GM21515 (cell line): ENCODE data around the gene PRKG1.
"Not testable (repeated sequence)": the region's sequence is repeated elsewhere in the genome, so short reads cannot be mapped to it uniquely, and the experiment has no call there.

Experiments used
- ATAC-seq: cut with Tn5 transposase; IDR thresholded peaks from one replicate; pipeline ENCODE4 v1.9.1; 2021; ENCODE audit not compliant: unreplicated experiment

Gene PRKG1

DNA sequence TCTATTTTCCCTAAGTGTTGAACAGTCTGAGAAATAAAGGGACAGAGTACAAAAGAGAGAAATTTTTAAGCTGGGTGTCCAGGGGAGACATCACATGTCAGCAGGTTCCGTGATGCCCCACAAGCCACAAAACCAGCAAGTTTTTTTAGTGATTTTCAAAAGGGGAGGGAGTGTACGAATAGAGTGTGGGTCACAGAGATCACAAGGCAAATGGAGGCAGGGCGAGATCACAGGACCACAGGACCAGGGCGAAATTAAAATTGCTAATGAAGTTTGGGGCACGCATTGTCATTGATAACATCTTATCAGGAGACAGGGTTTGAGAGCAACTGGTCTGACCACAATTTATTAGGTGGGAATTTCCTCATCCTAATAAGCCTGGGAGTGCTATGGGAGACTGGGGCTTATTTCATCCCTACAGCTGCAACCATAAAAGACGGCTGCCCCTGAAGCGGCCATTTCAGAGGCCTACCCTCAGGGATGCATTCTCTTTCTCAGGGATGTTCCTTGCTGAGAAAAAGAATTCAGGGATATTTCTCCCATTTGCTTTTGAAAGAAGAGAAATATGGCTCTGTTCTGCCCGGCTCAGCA lies 193.8 kb downstream of the PRKG1 start:
- ATAC-seq = not testable (repeated sequence)

GRCh38 chr10:51269821-51270220 lies 195.5 kb downstream of the PRKG1 start:
- no peak for ATAC-seq

DNA sequence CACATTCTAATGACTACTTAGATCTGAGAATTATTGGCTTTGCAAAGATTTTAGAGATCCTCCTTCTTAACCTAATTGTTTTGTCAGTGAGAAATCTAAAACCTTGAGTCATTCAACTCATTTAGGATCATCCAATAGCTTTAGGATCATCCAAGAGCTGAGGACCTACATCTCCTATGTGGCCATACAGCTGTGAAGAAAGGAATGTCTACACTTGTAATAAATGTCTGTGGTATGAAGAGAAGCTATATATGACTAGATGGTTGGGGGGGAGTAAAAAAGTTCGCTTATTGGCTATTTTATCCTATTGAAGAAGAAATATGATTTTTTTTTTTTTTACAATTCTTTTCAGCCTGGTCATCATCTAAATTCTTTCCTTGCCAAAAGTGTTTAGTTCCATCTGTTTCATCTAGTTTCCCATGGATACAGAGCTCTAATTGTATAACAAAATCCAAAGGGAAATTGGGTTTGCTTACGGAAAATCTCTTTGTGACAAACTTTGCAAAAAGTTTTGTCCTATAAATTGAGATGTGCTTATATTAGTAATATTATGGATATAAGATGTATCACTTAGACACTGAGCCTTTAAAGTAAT lies 196.7 kb downstream of the PRKG1 start:
- ATAC-seq = no peak

DNA sequence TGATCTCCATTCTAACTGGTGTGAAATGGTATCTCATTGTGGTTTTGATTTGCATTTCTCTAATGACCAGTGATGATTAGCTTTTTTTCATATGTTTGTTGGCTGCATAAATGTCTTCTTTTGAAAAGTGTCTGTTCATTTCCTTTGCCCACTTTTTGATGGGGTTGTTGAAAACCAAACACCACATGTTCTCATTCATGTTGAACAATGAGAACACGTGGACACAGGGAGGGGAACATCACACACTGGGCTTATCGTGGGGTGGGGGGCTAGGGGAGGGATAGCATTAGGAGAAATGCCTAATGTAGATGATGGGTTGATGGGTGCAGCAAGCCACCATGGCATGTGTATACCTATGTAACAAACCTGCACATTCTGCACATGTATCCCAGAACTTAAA lies 197.8 kb downstream of the PRKG1 start:
- ATAC-seq = not testable (repeated sequence)

GRCh38 chr10:51272555-51272954 lies 198.3 kb downstream of the PRKG1 start:
- ATAC-seq = no peak

DNA sequence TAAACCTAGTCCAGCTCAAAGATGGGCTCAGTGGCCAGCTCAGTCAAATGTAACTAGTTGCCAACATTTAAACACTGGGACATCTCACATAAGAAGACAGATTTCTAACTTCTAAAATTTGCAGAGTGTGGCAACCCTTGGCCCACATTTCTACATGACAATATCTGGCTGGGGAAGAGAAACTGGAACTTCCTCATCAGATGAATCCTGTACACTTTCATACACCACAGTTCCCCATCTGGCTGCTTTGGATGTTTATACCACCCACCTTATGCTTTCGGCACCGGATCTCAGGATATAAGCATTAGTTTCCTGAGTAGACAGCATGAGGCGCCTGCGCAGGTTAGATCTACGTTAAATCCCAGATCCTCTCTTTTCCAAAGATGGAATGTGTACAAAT lies 199.3 kb downstream of the PRKG1 start:
- no peak for ATAC-seq

DNA sequence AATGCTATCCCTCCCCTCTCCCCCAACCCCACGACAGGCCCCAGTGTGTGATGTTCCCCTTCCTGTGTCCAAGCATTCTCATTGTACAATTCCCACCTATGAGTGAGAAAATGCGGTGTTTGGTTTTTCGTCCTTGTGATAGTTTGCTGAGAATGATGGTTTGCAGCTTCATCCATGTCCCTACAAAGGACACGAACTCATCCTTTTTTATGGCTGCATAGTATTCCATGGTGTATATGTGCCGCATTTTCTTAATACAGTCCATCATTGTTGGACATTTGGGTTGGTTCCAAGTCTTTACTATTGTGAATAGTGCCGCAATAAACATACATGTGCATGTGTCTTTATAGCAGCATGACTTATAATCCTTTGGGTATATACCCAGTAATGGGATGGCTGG lies 201.8 kb downstream of the PRKG1 start:
- ATAC-seq = not testable (repeated sequence)

DNA sequence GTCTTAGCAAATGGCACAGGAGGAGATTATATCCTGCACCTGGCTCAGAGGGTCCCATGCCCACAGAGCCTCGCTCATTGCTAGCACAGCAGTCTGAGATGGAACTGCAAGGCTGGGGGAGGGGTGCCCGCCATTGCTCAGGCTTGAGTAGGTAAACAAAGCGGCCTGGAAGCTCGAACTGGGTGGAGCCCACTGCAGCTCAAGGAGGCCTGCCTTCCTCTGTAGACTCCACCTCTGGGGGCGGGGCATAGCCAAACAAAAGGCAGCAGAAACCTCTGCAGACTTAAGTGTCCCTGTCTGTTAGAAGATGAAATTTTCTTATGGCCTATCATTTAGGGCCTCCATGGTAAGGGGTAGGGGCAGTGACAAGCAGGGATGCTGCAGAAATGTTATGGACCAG lies 207.1 kb downstream of the PRKG1 start:
- not testable (repeated sequence) for ATAC-seq

- no peak for ATAC-seq
Observed at GRCh38 chr10:51285601-51286000, 211.3 kb downstream of the PRKG1 start.

DNA sequence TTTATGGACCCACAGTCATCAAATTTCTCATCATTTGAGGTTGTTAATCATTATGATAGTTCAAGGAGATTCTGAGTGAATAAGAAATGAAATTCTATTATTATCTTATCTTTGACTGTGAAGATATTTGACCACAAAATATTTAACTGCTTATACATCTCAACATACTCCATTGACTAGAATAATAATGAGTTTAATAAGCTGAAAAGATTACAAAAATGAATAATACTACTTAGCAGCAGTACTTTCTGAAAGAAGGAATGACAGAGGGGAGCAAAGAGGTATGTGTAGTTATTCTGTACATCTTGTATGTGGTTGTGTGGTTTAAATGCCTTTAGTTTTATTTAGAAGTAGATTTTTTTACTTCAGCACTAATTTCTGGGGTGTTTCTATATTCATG lies 214.2 kb downstream of the PRKG1 start:
- ATAC-seq = no peak

- no peak for ATAC-seq
Observed at GRCh38 chr10:51289519-51289918, 215.2 kb downstream of the PRKG1 start.

DNA sequence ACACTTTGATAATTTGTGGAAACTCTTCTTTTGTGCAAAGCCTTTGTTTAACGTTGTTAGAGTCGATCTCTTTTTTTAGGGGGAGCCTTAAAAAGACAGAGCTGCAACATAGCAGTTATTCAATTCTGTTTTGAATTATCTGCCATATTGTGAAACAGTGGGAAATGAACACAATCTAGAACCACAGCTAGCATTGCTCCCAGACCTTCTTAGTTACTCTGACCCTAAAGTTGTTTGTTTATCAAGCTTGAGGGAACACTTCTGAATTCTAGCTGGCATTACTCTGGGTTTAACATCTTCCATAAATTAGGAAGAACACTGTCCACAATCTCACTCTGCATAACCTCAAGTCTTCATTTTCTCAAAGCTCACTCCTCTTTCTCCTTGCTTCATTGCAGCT lies 217.7 kb downstream of the PRKG1 start:
- no peak for ATAC-seq

GRCh38 chr10:51297438-51297837 lies 223.2 kb downstream of the PRKG1 start:
- no peak for ATAC-seq

DNA sequence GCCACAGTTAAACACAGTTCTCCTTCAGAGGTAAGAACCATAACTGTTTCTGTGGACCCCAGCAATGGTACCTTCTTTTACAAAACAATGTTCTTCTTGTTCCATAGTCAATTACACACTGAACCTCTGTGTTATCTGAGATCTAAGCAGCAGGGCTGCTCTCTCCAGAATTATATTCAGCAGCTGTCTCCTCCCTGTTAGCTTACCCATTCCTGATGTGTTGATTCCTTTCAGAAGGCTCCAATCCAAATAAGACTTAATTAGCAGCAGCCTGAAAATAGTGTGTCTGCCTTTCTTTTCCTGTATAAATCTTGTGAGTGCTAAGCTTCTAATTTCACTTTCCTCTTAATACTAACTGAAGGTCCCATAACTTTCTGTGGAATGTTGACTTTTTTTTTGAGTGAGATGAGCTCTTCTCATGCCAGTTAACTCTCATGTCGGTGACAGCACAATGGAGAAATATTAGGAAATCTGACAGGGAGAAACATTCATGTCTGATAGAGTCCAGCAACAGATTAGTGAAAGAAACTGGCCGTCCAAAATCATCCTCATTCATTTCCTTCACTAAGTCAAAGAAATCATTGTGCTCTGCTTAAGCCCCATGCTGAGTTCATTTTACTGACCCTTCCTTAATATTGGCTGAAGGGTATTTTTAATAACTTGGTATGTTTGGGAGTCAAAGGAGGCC lies 226.5 kb downstream of the PRKG1 start:
- no peak for ATAC-seq

GRCh38 chr10:51301644-51302043 lies 227.4 kb downstream of the PRKG1 start:
- ATAC-seq = no peak

DNA sequence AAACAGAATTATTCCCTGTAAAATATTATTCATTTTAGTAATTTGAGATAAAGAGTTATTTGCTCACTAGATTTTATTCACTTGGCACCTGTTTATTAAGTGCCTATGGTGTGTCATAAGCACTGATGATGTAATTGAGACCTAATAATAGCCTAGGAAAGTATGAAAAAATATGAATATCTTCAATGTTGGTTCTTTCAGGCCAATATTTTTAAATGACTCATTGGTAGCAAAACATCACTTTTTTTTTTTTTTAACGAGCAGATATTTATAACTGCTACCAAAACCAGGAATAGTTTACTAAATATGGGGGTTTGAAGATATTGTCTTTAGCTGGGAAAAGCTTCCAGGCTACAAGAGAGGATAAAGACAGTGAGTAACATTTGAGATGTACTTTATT lies 228.0 kb downstream of the PRKG1 start:
- no peak for ATAC-seq

DNA sequence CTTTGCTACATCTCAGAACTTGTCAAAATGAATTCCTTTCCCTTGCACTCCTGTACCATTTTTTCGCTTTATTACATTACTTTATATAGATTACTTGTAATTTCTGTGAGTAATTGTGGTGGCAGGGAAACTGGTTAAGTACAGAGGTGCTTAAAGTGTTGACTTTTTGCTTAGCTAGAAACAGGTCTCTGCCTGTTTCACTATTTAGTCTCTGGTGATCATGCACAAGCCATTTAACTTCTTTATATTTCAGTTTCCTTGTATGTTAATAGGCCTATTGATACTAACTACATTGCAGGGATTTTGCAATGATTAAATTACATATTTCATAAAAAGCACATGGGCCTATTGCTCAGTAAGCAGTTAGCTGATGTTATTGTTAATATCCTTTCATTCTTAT lies 233.8 kb downstream of the PRKG1 start:
- no peak for ATAC-seq

DNA sequence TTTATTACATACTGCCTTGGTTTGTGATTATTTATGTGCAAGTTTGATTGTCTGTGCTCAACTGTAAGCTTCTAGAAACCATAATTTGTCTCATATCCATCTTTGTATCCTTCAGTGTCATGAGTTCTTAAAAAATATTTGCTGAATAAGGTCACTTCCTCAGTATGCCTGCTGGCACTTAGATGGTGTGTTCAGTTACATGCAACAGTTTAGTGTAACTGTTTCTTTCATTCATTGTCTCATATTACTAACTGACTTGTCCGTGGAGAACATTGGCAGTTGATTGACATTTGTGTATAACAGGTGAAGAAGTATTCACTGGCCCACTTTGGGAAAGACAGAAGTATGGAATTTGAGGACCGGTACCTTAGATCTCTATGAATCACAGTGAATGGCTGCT lies 236.9 kb downstream of the PRKG1 start:
- no peak for ATAC-seq

- no peak for ATAC-seq
Observed at GRCh38 chr10:51312817-51313216, 238.5 kb downstream of the PRKG1 start.

DNA sequence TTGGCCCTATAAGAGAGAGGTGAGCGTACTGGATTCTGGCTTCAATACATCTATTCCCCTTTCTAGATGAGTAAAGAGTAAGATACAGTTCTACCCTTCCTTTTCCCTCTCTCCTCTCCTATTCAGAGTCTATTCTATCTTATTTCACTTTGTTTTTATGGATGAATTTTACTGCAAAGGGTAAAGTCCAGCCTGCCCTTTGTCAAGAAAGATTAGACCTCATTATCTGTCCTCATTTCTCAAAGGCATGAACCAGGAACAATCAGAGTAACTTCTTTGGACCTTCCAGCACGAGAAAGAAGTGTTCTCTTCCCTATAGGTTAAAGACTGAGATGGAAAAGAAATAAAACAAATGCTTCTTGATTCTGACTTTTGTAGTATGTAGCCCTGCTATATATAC lies 239.0 kb downstream of the PRKG1 start:
- ATAC-seq = no peak

- no peak for ATAC-seq
Observed at GRCh38 chr10:51313773-51314478, 239.6 kb downstream of the PRKG1 start.

DNA sequence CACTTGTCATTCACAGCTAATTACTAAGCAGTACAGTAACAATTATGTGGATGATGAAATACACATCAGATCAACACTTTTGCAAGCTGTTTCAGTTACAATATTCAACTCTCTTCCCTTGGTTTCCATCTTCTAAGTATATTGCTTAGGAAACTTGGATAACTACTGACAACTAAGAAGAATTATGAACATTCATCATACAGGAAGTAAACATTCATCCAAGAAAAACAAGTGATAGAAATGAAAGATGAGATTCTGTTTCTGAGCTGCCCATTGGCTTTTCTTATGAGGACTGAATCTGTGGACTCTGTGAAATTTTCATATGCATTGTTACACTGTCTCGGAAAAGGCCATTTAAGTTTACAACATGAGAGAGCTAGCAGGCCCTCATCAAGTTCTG lies 240.2 kb downstream of the PRKG1 start:
- no peak for ATAC-seq
